SKM-1 (cell line): ENCODE results near the gene NUBPL.
"Not testable (repeated sequence)": the region's sequence is repeated elsewhere in the genome, so short reads cannot be mapped to it uniquely, and the experiment has no call there.

ENCODE experiments used
- DNase-seq: peaks from one replicate; lab custom pipeline; 2025; ENCODE audit not compliant: unreplicated experiment; lab: John Stamatoyannopoulos, UW

Gene NUBPL

DNA sequence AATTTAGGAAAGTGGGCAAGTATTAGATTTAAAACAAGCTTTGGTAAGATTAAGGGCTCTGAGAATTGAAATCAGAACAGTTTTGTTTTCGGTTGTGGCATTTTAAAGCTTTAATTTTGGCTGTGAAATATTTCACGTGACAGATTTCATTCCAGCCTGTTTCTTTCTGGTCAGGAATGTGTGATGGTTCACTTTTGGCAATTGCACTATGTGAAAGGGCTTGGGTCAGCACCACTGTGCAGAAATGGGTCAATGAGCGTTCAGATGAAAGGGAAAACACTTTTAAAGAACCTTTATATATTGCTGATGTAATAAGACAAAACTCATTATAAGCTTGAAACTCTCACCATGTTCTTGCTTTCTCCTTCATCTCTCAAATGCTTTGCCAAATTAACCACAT, 17.1 kb downstream of the NUBPL start:
- no peak for DNase-seq

DNA sequence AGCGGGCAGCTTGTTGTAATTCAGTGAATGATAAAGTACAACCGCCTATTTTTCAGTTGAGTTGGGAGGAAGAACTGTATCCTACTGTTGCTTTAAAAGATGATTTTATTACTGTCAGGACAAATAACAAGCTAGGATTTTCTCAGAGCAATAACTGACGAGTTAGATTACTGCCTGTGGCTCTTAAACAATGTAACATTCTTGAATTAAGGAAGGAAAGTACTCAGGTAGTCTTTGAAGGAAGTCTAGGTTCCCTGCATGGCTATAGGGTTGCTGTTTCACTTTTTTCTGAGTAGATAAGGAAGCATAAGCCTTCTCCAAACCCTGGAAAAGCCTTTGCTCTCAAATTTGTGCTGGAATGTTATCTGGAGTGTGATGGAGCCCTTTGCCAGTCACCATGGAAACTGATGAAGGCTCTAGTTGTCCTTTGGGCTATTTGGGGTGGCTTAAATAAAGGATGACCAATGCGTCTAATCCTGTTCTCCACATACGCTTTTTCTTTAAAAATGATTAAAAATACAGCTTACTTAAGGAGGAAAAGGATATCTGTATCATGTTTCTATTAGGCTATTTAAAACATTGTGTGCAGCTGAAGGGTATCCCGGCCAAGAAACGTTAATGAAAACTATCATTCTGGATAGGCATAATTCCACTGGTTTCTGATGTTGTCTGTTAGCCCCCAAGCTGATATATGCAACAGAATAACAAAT, 17.7 kb downstream of the NUBPL start:
- DNase-seq = no peak

DNA sequence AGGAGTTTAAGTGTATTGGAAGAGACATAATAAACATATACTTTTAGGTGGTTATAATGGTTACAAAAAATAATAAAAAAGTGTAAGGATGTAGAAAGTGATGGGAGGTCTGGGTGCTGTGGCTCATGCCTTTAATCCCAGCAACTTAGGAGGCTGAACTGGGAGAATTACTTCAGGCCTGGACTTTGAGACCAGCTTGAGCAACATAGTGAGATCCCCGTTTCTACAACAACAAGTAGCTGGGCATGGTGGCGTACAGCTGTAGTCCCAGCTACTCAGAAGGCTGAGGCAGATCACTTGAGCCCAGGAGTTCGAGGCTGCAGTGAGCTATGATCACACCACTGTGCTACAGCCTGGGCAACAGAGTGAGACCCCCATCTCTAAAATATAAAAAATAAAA, 19.0 kb downstream of the NUBPL start:
- DNase-seq = no peak

- no peak for DNase-seq
Measured at GRCh38 chr14:31582286-31582691, 21.1 kb downstream of the NUBPL start.

- DNase-seq = no peak
Measured at GRCh38 chr14:31582836-31583452, 21.7 kb downstream of the NUBPL start.

GRCh38 chr14:31590206-31590605, 29.0 kb downstream of the NUBPL start:
- DNase-seq = no peak

- DNase-seq = no peak
Measured at GRCh38 chr14:31592122-31592521, 30.9 kb downstream of the NUBPL start.

GRCh38 chr14:31592631-31593030, 31.4 kb downstream of the NUBPL start:
- no peak for DNase-seq

DNA sequence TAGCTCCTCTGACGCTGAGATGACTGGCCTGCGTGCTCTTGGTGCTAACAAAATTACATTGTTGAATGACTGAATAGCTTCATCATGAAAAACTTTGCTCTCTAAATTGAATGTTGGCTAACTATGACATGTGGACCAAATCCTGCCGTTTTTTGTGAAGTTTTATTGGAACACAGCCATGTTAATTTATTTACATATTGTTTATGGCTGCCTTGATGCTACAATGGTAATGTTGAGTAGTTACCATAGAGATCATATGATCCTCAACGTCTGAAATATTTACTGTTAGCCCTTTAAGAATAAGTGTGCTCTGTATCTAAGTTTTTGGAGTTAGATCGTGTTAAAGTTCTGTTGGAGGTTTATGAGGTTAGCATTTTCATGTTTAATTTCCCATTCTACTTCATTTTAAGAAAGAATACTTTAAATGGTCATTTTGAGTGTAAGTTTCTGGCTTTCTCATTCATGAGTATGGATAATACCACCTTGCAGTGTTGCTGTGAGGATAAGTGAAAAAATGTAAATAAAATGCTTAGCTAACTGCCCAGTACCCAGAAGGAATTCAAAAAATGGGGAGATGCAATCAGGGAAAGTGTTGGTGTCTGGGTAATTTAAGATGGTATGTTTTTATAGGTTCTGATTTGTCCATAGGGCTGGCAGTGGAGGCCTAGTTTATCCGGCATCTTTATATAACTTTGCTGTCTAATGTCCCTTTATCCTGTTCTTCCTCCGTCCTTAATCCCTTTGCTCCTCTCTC, 35.3 kb downstream of the NUBPL start:
- no peak for DNase-seq

DNA sequence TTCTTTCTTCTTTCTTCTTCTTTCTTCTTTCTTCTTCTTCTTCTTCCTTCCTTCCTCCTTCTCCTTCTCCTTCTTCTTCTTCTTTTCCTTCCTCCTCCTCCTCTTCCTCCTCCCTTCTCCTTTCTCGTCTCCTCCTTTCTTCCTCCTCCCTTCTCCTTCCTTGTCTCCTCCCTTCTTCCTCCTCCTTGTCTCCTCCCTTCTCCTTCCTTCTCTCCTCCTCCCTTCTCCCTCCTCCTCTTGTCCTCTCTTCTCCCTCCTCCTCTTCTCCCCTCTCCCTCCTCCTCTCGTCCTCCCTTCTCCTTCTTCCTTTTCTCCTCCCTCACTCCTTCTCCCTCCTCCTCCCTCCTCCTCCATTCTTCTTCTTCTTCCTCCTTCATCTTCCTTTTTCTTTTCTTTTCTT, 44.5 kb downstream of the NUBPL start:
- no peak for DNase-seq

DNA sequence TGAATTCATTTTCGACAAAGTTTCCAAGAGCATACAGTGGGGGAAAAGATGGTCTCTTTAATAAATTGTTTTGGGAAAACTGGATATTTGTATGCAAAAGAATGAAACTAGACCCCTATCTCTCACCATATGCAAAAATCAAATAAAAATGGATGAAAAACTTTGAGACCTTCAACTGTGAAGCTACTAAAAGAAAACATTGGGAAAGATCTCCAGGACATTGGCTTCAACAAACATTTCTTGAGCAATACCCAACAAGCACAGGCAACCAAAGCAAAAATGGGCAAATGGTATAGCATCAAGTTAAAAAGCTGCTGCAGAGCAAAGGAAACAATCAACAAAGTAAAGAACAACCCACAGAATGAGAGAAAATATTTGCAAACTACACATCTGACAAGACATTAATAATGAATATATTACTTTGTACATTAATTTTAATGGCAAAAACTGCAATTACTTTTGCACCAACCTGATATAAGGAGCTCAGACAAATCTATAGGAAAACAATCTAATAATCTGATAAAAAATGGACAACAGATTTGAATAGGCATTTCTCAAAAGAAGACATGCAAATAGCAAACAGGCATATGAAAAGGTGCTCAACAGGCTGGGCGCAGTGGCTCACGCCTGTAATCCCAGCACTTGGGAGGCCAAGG, 50.7 kb downstream of the NUBPL start:
- DNase-seq = no peak

DNA sequence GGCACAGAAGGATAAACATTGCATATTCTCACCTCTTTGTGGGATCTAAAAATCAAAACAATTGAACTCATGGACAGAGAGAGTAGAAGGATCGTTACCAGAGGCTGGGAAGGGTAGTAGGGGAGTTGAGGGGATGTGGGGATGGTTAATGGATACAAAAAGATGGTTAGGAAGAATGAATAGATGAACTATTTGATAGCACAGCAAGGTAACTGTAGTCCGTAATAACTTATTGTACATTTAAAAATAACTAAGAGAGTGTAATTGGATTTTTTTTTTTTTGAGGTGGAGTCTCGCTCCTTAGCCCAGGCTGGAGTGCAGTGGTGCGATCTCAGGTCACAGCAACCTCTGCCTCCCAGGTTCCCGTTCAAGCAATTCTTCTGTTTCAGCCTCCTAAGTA, 52.0 kb downstream of the NUBPL start:
- no peak for DNase-seq

DNA sequence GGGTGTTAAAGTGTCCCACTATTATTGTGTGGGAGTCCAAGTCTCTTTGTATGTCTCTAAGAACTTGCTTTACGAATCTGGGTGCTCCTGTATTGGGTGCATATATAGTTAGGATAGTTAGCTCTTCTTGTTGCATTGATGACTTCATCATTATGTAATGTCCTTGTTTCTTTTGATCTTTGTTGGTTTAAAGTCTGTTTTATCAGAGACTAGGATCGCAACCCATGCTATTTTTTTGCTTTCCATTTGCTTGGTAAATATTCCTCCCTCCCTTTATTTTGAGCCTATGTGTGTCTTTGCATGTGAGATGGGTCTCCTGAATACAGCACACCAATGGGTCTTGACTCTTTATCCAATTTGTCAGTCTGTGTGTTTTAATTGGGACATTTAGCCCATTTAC, 57.7 kb downstream of the NUBPL start:
- not testable (repeated sequence) for DNase-seq

DNA sequence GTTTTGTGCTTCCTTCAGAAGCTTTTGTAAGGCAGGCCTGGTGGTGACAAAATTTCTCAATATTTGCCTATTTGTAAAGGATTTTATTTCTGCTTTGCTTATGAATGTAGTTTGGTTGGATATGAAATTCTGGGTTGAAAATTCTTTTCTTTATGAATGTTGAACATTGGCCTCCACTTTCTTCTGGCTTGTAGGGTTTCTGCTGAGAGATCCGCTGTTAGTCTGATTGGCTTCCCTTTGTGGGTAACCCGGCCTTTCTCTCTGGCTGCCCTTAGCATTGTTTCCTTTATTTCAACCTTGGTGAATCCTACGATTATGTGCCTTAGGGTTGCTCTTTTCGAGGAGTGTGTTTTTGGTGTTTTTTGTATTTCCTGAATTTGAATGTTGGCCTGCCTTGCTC, 58.2 kb downstream of the NUBPL start:
- DNase-seq = no peak

DNA sequence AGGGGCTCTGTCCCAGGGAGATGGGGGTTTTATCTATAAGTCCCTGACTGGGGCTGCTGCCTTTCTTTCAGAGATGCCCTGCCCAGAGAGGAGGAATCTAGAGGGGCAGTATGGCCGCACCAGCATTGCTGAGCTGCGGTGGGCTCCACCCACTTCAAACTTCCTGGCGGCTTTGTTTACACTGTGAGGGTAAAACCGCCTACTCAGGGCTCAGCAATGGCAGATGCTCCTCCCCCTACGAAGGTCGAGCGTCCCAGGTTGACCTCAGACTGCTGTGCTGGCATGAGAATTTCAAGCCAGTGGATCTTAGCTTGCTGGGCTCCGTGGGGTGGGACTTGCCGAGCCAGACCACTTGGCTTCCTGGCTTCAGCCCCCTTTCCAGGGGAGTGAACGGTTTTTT, 59.7 kb downstream of the NUBPL start:
- not testable (repeated sequence) for DNase-seq

DNA sequence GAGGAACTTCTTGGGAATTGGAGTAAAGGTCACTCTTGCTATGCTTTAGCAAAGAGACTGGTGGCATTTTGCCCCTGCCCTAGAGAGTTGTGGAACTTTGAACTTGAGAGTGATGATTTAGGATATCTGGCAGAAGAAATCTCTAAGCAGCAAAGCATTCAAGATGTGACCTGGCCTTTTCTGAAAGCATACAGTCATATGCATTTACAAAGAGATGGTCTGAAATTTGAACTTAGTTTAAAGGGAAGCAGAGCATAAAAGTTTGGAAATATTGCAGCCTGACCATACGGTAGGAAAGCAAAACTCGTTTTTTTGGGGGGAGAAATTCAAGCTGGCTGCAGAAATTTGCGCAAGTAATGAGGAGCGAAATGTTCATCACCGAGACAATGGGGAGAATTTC, 60.9 kb downstream of the NUBPL start:
- DNase-seq = no peak

DNA sequence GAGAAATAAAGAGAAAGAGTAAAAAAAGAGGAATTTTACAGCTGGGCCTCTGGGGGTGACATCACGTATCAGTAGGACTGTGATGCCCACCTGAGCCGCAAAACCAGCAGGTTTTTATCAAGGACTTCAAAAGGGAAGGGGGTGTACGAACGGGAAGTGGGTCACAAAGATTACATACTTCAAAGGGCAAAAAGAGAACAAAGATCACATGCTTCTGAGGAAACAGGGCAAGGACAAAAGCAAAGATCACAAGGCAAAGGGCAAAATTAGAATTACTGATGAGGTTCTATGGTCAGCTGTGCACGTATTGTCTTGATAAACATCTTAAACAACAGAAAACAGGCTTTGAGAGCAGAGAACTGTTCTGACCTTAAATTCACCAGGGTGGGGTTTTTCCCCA, 91.7 kb downstream of the NUBPL start:
- not testable (repeated sequence) for DNase-seq

- no peak for DNase-seq
Measured at GRCh38 chr14:31657917-31658316, 96.7 kb downstream of the NUBPL start.

GRCh38 chr14:31659278-31659677, 98.1 kb downstream of the NUBPL start:
- DNase-seq = no peak

DNA sequence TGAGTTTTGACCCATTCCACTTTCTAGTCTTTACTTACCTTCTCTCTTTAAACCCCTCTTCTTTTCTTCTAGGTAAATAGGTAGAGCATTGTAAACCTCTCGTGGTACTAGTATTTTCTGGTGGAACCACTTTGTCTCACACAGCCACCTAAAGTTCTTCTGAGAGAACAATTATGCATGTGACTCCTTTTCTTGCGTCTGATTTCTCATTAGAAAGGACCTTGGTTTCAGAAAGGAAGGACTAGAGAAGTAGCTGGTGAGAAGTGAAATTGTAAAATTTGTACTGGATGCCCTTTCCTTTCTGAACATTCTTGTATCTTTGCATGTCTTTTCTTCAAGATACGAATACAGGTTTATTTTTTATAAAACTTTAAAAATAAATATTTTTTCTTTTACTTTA, 99.0 kb downstream of the NUBPL start:
- no peak for DNase-seq

DNA sequence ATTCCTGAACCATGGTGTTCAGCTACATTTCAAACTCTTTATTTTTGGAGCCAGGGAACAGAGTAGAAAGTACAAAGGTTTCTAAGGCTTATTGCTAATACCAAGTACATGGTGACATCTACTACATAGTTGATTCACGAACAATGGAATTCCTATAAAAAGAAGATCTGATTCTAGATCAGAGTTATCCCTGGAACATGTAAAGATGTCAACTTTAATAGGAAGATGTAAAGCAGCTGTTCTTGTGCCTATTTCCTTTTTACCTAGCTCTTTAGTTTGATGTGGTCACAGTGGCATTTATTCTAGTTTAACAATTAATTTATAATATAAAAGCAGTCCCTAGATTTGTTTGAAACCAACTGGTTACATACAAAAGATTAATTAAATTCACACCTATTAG, 99.5 kb downstream of the NUBPL start:
- no peak for DNase-seq

DNA sequence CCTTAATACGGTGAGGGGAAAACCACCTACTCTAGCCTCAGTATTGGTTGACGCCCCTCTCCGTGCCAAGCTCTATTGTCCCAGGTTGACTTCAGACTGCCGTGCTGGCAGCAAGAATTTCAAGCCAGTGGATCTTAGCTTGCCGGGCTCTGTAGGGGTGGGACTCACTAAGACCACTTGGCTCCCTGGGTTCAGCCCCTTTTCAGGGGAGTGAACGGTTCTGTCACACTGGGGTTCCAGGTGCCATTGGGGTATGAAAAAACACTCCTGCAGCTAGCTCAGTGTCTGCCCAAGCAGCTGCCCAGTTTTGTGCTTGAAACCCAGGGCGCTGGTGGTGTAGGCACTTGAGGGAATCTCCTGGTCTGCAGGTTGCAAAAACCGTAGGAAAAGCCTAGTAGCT, 107.1 kb downstream of the NUBPL start:
- DNase-seq = no peak
